Sigmoid colon (tissue), 7 donors: Measurements from ENCODE around the gene OPCML. TPM values are rescaled to one million over a fixed set of nuclear protein-coding genes. Genes with fewer than 3 reads are reported as not detected.

Source experiments
- DNase-seq: peaks from one replicate; pipeline ENCODE4 v3.0.0-alpha.2; 2019
- H3K27ac ChIP-seq, 4 donors: fragments of 200-600 bp; sonication (generic); one replicate each; pipeline ENCODE4 v1.5.1; 2016 to 2019; ENCODE audit warnings: mild to moderate bottlenecking in 1 of 4
- H3K27me3 ChIP-seq, 3 donors: fragments of 200-600 bp; sonication (generic); one replicate each; pipeline ENCODE4 v1.5.1; 2019; ENCODE audit warnings: mild to moderate bottlenecking in 1 of 3
- H3K36me3 ChIP-seq, 4 donors: fragments of 200-600 bp; sonication (generic); one replicate each; pipeline ENCODE4 v1.5.1; 2016 to 2019
- H3K4me1 ChIP-seq, 4 donors: fragments of 200-600 bp; sonication (generic); one replicate each; pipeline ENCODE4 v1.5.1; 2017 to 2019
- H3K4me3 ChIP-seq, 4 donors: fragments of 200-600 bp; sonication (generic); one replicate each; pipeline ENCODE4 v1.5.1; 2017 to 2019; ENCODE audit warnings: mild to moderate bottlenecking in 2 of 4, moderate library complexity in 1 of 4
- H3K9me3 ChIP-seq, 4 donors: fragments of 200-600 bp in 3 of 4; sonication (generic) in 3 of 4; one replicate each; pipeline versions ENCODE4 v1.5.1 to v1.6.1; 2013 to 2019
- CTCF ChIP-seq, 4 experiments: fragments of 450-650 bp in 3 of 4; fragments of 200-600 bp in 1 of 4; IDR thresholded peaks; one replicate each; pipeline ENCODE4 v1.5.1; 2016 to 2019; ENCODE audit warnings: antibody characterized with exemption in 4 of 4, mild to moderate bottlenecking in 3 of 4, moderate library complexity in 2 of 4
- EP300 ChIP-seq, 4 donors: sonication (generic); formaldehyde crosslinking; IDR thresholded peaks; one replicate each; pipeline ENCODE4 v1.6.1; 2017; ENCODE audit warnings: antibody characterized with exemption in 4 of 4
- POLR2A ChIP-seq, 2 donors: fragments of 450-650 bp; IDR thresholded peaks; one replicate each; pipeline ENCODE4 v1.6.1; 2016; ENCODE audit warnings: antibody characterized with exemption in 2 of 2, mild to moderate bottlenecking in 2 of 2, moderate library complexity in 2 of 2
- POLR2AphosphoS5 ChIP-seq, 4 donors: sonication (generic); formaldehyde crosslinking; IDR thresholded peaks; one replicate each; pipeline ENCODE4 v1.6.1; 2017; ENCODE audit warnings: antibody characterized with exemption in 4 of 4
- WGBS, 2 donors: extraction: QIAGEN DNeasy Blood & Tissue Kit; methylation state at CpG; one replicate each; pipeline ENCODE4 v1.1.7; 2013; 5-methylcytosine and 5-hydroxymethylcytosine counted together
- intact Hi-C: fragments of 100-400 bp; cut with DNase I; formaldehyde crosslinking; loops from one replicate; pipeline ENCODE4 v1.15.1; 2023
- polyA plus RNA-seq, 3 donors: library from polyadenylated mRNA; stranded (reverse); fragments of 200-250 nt; gene quantifications; one replicate each; pipeline ENCODE4 v1.2.3, GENCODE V29; 2013
- total RNA-seq, 4 donors: library from RNA; depleted of rRNA; stranded (reverse); fragments of >200 nt; gene quantifications; one replicate each; pipeline ENCODE4 v1.1.0, GENCODE V29; 2016
- donor health status: healthy with polysubstance abuse.
- donor health status: Bipolar disorder and iron deficiency.
- donor health status: healthy.

OPCML gene
- total and polyA plus RNA-seq, 7 donors: under 0.01 to 0.14 (median 0.03) TPM; not detected in 4

GRCh38 chr11:133339495-133340140 lies 192.7 kb downstream of the OPCML start:
- Histone ChIP-seq H3K9me3 (peaks cover 0 to 5% (median 0%) of the 10 kb centered on the region in 4 donors), H3K36me3 (no peaks in the 10 kb centered on the region), H3K4me3 (no peak overlapping the region), H3K27me3 (peaks cover 0 to 13% (median 0%) of the 10 kb centered on the region in 3 donors), H3K4me1 (no peaks in the 10 kb centered on the region), H3K27ac (no peak overlapping the region)
- no peak for DNase-seq
- intact Hi-C loops: no loop called here
- 68 to 73% methylated on average over 5 of the region's 5 CpGs for WGBS, 2 donors
- no peak for TF ChIP-seq CTCF (IDR thresholded peaks at IDR 0.05)
- TF ChIP-seq POLR2AphosphoS5 (IDR thresholded peaks at IDR 0.05): no peak
- TF ChIP-seq EP300 (IDR thresholded peaks at IDR 0.05): no peak
- TF ChIP-seq POLR2A (IDR thresholded peaks at IDR 0.05): no peak

- Histone ChIP-seq H3K4me1 (no peaks in the 10 kb centered on the region), H3K9me3 (peaks cover 0 to 5% (median 0%) of the 10 kb centered on the region in 4 donors), H3K27me3 (peaks cover 0 to 7% (median 0%) of the 10 kb centered on the region in 3 donors), H3K4me3 (no peak overlapping the region), H3K27ac (no peak overlapping the region), H3K36me3 (no peaks in the 10 kb centered on the region)
- DNase-seq: no peak
- intact Hi-C loops: no loop called here
- no peak for TF ChIP-seq POLR2AphosphoS5 (IDR thresholded peaks at IDR 0.05)
- no peak for TF ChIP-seq CTCF (IDR thresholded peaks at IDR 0.05)
- no peak for TF ChIP-seq EP300 (IDR thresholded peaks at IDR 0.05)
- no peak for TF ChIP-seq POLR2A (IDR thresholded peaks at IDR 0.05)
- WGBS, 2 donors: 73 to 81% methylated on average over 2 of the region's 2 CpGs
These were observed 193.7 kb downstream of the OPCML start for GRCh38 chr11:133338588-133338987.

GRCh38 chr11:133337951-133338418 lies 194.3 kb downstream of the OPCML start:
- H3K9me3 ChIP-seq: peaks cover 0 to 5% (median 0%) of the 10 kb centered on the region in 4 donors
- WGBS, 2 donors: 72 to 76% methylated on average over 7 of the region's 7 CpGs
- H3K27me3 ChIP-seq: peaks cover 0 to 7% (median 0%) of the 10 kb centered on the region in 3 donors
- DNase-seq: no peak
- no peaks in the 10 kb centered on the region for H3K36me3 ChIP-seq
- no peaks in the 10 kb centered on the region for H3K4me1 ChIP-seq
- TF ChIP-seq POLR2AphosphoS5 (IDR thresholded peaks at IDR 0.05) (no peak), POLR2A (IDR thresholded peaks at IDR 0.05) (no peak), EP300 (IDR thresholded peaks at IDR 0.05) (no peak), CTCF (IDR thresholded peaks at IDR 0.05) (no peak)
- intact Hi-C loops: no loop called here
- no peak overlapping the region for H3K4me3 ChIP-seq
- H3K27ac ChIP-seq: no peak overlapping the region

GRCh38 chr11:133337193-133337592 lies 195.1 kb downstream of the OPCML start:
- 90 to 92% methylated on average over 4 of the region's 4 CpGs for WGBS, 2 donors
- no peak overlapping the region for H3K4me3 ChIP-seq
- DNase-seq: no peak
- no peaks in the 10 kb centered on the region for H3K4me1 ChIP-seq
- no peak overlapping the region for H3K27ac ChIP-seq
- H3K27me3 ChIP-seq: peaks cover 0 to 7% (median 0%) of the 10 kb centered on the region in 3 donors
- no peak for TF ChIP-seq EP300 (IDR thresholded peaks at IDR 0.05)
- TF ChIP-seq POLR2A (IDR thresholded peaks at IDR 0.05): no peak
- no peak for TF ChIP-seq POLR2AphosphoS5 (IDR thresholded peaks at IDR 0.05)
- no peak for TF ChIP-seq CTCF (IDR thresholded peaks at IDR 0.05)
- no peaks in the 10 kb centered on the region for H3K36me3 ChIP-seq
- H3K9me3 ChIP-seq: peaks cover 0 to 5% (median 0%) of the 10 kb centered on the region in 4 donors
- intact Hi-C loops: no loop called here
